Ammon's horn (tissue), 1 donor: ENCODE results near the gene KRTAP9-4.
"Not testable (repeated sequence)": the region's sequence is repeated elsewhere in the genome, so short reads cannot be mapped to it uniquely, and the experiment has no call there.

Experiments used
- DNase-seq: peaks from one replicate; pipeline ENCODE4 v3.0.0-alpha.2; 2016; ENCODE audit warnings: low spot score

KRTAP9-4 gene

GRCh38 chr17:41249637-41250240 lies at the start of gene KRTAP9-4:
Gene KRTAP9-4, plus strand, starts transcription at chr17:41249687. Its CDS starts 34 bp downstream, at chr17:41249721.
- not testable (repeated sequence) for DNase-seq

- DNase-seq: no peak
Measured at GRCh38 chr17:41211845-41212466, 37.5 kb upstream of the KRTAP9-4 start.

GRCh38 chr17:41212524-41213169 lies 36.8 kb upstream of the KRTAP9-4 start:
- DNase-seq: no peak

GRCh38 chr17:41215681-41216080 lies 33.8 kb upstream of the KRTAP9-4 start:
- no peak for DNase-seq

- no peak for DNase-seq
Measured at GRCh38 chr17:41223821-41224220, 25.7 kb upstream of the KRTAP9-4 start.

GRCh38 chr17:41226051-41226450 lies 23.4 kb upstream of the KRTAP9-4 start:
- DNase-seq: no peak

- not testable (repeated sequence) for DNase-seq
Measured at GRCh38 chr17:41226598-41227095, 22.8 kb upstream of the KRTAP9-4 start, which contains the start of gene KRTAP9-2. Gene KRTAP9-2, plus strand, starts transcription at chr17:41226648. Its CDS starts 7 bp downstream, at chr17:41226655.

GRCh38 chr17:41230094-41230493 lies 19.4 kb upstream of the KRTAP9-4 start:
- DNase-seq: no peak

GRCh38 chr17:41231731-41232130 lies 17.8 kb upstream of the KRTAP9-4 start:
- no peak for DNase-seq

- not testable (repeated sequence) for DNase-seq
Measured at GRCh38 chr17:41232399-41233105, 16.9 kb upstream of the KRTAP9-4 start, which contains the start of gene KRTAP9-3. Gene KRTAP9-3, plus strand, starts transcription at chr17:41232449. Its CDS starts 53 bp downstream, at chr17:41232502.

GRCh38 chr17:41237116-41237515 lies 12.4 kb upstream of the KRTAP9-4 start:
- DNase-seq: not testable (repeated sequence)

GRCh38 chr17:41237949-41238437 lies 11.5 kb upstream of the KRTAP9-4 start, which contains the start of gene KRTAP9-8:
Gene KRTAP9-8, plus strand, starts transcription at chr17:41237999. Its CDS starts 53 bp downstream, at chr17:41238052.
- not testable (repeated sequence) for DNase-seq

- not testable (repeated sequence) for DNase-seq
Measured at GRCh38 chr17:41246995-41247787, 2.3 kb upstream of the KRTAP9-4 start.

GRCh38 chr17:41251261-41251660 lies 1.8 kb downstream of the KRTAP9-4 start:
- no peak for DNase-seq

- no peak for DNase-seq
Measured at GRCh38 chr17:41254861-41255260, 5.4 kb downstream of the KRTAP9-4 start.

GRCh38 chr17:41255381-41256290 lies 6.1 kb downstream of the KRTAP9-4 start, which contains the start of gene KRTAP9-9:
Gene KRTAP9-9, plus strand, starts transcription at chr17:41255384.
- DNase-seq: not testable (repeated sequence)

- DNase-seq: no peak
Measured at GRCh38 chr17:41256291-41256685, 6.8 kb downstream of the KRTAP9-4 start.

- DNase-seq: no peak
Measured at GRCh38 chr17:41258406-41258805, 8.9 kb downstream of the KRTAP9-4 start.

- DNase-seq: no peak
Measured at GRCh38 chr17:41263212-41263611, 13.7 kb downstream of the KRTAP9-4 start.

- DNase-seq: no peak
Measured at GRCh38 chr17:41264599-41264998, 15.1 kb downstream of the KRTAP9-4 start.
